Mesodermal cell (in vitro differentiated cells): Measurements from ENCODE around the gene PKP1.

Experiments
- H3K27ac ChIP-seq: 2 replicates; pipeline ENCODE4 v1.7.0; 2013; ENCODE audit warnings: mild to moderate bottlenecking, low read depth, low read length, moderate library complexity; ENCODE audit not compliant: severe bottlenecking
- H3K36me3 ChIP-seq: 2 replicates; pipeline ENCODE4 v1.7.1; 2013; ENCODE audit warnings: mild to moderate bottlenecking, low read length, moderate library complexity; ENCODE audit not compliant: control insufficient read depth, insufficient read depth
- H3K4me1 ChIP-seq: one replicate; pipeline ENCODE4 v1.7.1; 2013; ENCODE audit warnings: mild to moderate bottlenecking, low read length; ENCODE audit not compliant: insufficient read depth, control insufficient read depth, poor library complexity, severe bottlenecking
- H3K4me3 ChIP-seq: 2 replicates; pipeline ENCODE4 v1.7.0; 2013; ENCODE audit warnings: low read length, control low read depth, mild to moderate bottlenecking; ENCODE audit not compliant: insufficient read depth, poor library complexity, severe bottlenecking; ENCODE audit errors: extremely low read depth
- H3K9me3 ChIP-seq: 2 replicates; pipeline ENCODE4 v1.7.1; 2013; ENCODE audit warnings: mild to moderate bottlenecking, low read length, moderate library complexity; ENCODE audit not compliant: control insufficient read depth
- WGBS, 2 experiments: methylation state at CpG; one replicate each; pipeline ENCODE4 v1.1.5; 2013; ENCODE audit warnings: missing lambda C conversion rate in 2 of 2; ENCODE audit not compliant: insufficient coverage in 2 of 2; 5-methylcytosine and 5-hydroxymethylcytosine counted together

Gene PKP1

GRCh38 chr1:201329801-201330200 lies 46.5 kb downstream of the PKP1 start:
- WGBS, 2 experiments: 78 to 90% methylated on average over 2 to 4 of the region's 4 CpGs
- Histone ChIP-seq H3K27ac (no peak overlapping the region), H3K4me3 (no peak overlapping the region), H3K9me3 (no peaks in the 10 kb centered on the region), H3K36me3 (no peaks in the 10 kb centered on the region), H3K4me1 (no peaks in the 10 kb centered on the region)

- H3K9me3 ChIP-seq: no peaks in the 10 kb centered on the region
- H3K27ac ChIP-seq: no peak overlapping the region
- WGBS, 2 experiments: 93 to 100% methylated on average over 2 of the region's 2 CpGs
Observed at GRCh38 chr1:201330541-201330940, 47.2 kb downstream of the PKP1 start.

GRCh38 chr1:201331166-201331565 lies 47.9 kb downstream of the PKP1 start:
- H3K36me3 ChIP-seq: no peaks in the 10 kb centered on the region
- no peaks in the 10 kb centered on the region for H3K9me3 ChIP-seq
- no peak overlapping the region for H3K4me3 ChIP-seq
- no peak overlapping the region for H3K27ac ChIP-seq
- no peaks in the 10 kb centered on the region for H3K4me1 ChIP-seq
- WGBS, 2 experiments: 84 to 92% methylated on average over 3 to 5 of the region's 7 CpGs

More at GRCh38 chr1:201330541-201330940, 47.2 kb downstream of the PKP1 start:
- H3K4me1 ChIP-seq: no peaks in the 10 kb centered on the region
- no peaks in the 10 kb centered on the region for H3K36me3 ChIP-seq
- H3K4me3 ChIP-seq: no peak overlapping the region

GRCh38 chr1:201332021-201332420 lies 48.7 kb downstream of the PKP1 start:
- WGBS, 2 experiments: 92 to 97% methylated on average over 6 to 7 of the region's 8 CpGs
- H3K36me3 ChIP-seq: no peaks in the 10 kb centered on the region

GRCh38 chr1:201332616-201333335 lies 49.5 kb downstream of the PKP1 start:
- Histone ChIP-seq H3K36me3 (no peaks in the 10 kb centered on the region), H3K4me3 (no peak overlapping the region), H3K27ac (no peak overlapping the region), H3K4me1 (no peaks in the 10 kb centered on the region), H3K9me3 (no peaks in the 10 kb centered on the region)
- WGBS, 2 experiments: 89 to 100% methylated on average over 6 to 7 of the region's 10 CpGs

More at GRCh38 chr1:201332021-201332420, 48.7 kb downstream of the PKP1 start:
- no peak overlapping the region for H3K27ac ChIP-seq
- H3K9me3 ChIP-seq: no peaks in the 10 kb centered on the region
- H3K4me1 ChIP-seq: no peaks in the 10 kb centered on the region
- H3K4me3 ChIP-seq: no peak overlapping the region

- Histone ChIP-seq H3K4me1 (no peaks in the 10 kb centered on the region), H3K27ac (no peak overlapping the region), H3K9me3 (no peaks in the 10 kb centered on the region), H3K4me3 (no peak overlapping the region), H3K36me3 (no peaks in the 10 kb centered on the region)
- WGBS, 2 experiments: 85 to 89% methylated on average over 4 to 10 of the region's 11 CpGs
Observed at GRCh38 chr1:201334325-201335173, 51.2 kb downstream of the PKP1 start.

GRCh38 chr1:201335174-201335870 lies 52.0 kb downstream of the PKP1 start:
- Histone ChIP-seq H3K27ac (no peak overlapping the region), H3K9me3 (no peaks in the 10 kb centered on the region)
- 88 to 94% methylated on average over 9 to 10 of the region's 10 CpGs for WGBS, 2 experiments

GRCh38 chr1:201335901-201336300 lies 52.6 kb downstream of the PKP1 start:
- H3K4me1 ChIP-seq: no peaks in the 10 kb centered on the region
- peaks cover 1% of the 10 kb centered on the region for H3K9me3 ChIP-seq
- 67 to 87% methylated on average over 1 to 3 of the region's 3 CpGs for WGBS, 2 experiments
- no peaks in the 10 kb centered on the region for H3K36me3 ChIP-seq
- no peak overlapping the region for H3K27ac ChIP-seq
- H3K4me3 ChIP-seq: no peak overlapping the region

More at GRCh38 chr1:201335174-201335870, 52.0 kb downstream of the PKP1 start:
- no peaks in the 10 kb centered on the region for H3K4me1 ChIP-seq
- H3K36me3 ChIP-seq: no peaks in the 10 kb centered on the region
- H3K4me3 ChIP-seq: no peak overlapping the region

GRCh38 chr1:201336711-201337450 lies 53.6 kb downstream of the PKP1 start:
- H3K9me3 ChIP-seq: peaks cover 6% of the 10 kb centered on the region
- 84 to 92% methylated on average over 4 to 6 of the region's 9 CpGs for WGBS, 2 experiments
- H3K36me3 ChIP-seq: no peaks in the 10 kb centered on the region
- no peak overlapping the region for H3K4me3 ChIP-seq
- H3K4me1 ChIP-seq: no peaks in the 10 kb centered on the region
- no peak overlapping the region for H3K27ac ChIP-seq

GRCh38 chr1:201341377-201341776 lies 58.1 kb downstream of the PKP1 start:
- H3K4me1 ChIP-seq: no peaks in the 10 kb centered on the region
- H3K9me3 ChIP-seq: peaks cover 6% of the 10 kb centered on the region
- no peak overlapping the region for H3K4me3 ChIP-seq
- 80% methylated on average over 1 of the region's 1 CpG; no CpG with 5 or more reads in 1 of the 2 experiments for WGBS, 2 experiments
- H3K36me3 ChIP-seq: no peaks in the 10 kb centered on the region
- no peak overlapping the region for H3K27ac ChIP-seq
